ENCODE measurements around the gene ENTPD2.
"Not testable (repeated sequence)": the region's sequence is repeated elsewhere in the genome, so short reads cannot be mapped to it uniquely, and the experiment has no call there.

DNA sequence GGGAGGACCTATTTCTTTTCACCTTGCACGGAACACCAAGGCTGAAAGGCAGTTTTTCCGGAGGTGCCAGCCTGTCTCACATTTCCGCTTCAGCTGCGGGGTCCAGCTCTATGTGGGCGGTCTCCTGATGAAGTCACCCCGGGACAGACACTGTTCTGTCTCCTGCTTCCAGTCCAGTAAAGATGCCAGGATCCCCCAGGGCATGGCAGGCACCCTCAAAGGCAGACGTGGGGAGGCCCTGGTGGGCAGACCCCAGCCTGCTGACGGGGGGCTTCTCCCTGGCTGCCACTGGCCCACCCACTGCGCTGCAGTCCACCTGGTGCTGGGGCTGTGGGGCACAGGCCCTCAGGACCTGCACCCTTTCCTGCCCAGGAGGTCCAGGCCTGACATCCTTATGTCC is 8.9 kb upstream of the ENTPD2 start:
- TF ChIP-seq, protein P1, sequence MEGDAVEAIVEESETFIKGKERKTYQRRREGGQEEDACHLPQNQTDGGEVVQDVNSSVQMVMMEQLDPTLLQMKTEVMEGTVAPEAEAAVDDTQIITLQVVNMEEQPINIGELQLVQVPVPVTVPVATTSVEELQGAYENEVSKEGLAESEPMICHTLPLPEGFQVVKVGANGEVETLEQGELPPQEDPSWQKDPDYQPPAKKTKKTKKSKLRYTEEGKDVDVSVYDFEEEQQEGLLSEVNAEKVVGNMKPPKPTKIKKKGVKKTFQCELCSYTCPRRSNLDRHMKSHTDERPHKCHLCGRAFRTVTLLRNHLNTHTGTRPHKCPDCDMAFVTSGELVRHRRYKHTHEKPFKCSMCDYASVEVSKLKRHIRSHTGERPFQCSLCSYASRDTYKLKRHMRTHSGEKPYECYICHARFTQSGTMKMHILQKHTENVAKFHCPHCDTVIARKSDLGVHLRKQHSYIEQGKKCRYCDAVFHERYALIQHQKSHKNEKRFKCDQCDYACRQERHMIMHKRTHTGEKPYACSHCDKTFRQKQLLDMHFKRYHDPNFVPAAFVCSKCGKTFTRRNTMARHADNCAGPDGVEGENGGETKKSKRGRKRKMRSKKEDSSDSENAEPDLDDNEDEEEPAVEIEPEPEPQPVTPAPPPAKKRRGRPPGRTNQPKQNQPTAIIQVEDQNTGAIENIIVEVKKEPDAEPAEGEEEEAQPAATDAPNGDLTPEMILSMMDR (IDR thresholded peaks at IDR 0.05), result not testable (repeated sequence)
- TF ChIP-seq POLR2A, EP300 (IDR thresholded peaks at IDR 0.05): not testable (repeated sequence)

All from upper lobe of left lung (tissue), 4 donors.